SK-MEL-5 (cell line): ENCODE measurements around the gene TMEM11. TPM values are rescaled to one million over a fixed set of nuclear protein-coding genes. Genes with fewer than 3 reads are reported as not detected.
"Not testable (repeated sequence)": the region's sequence is repeated elsewhere in the genome, so short reads cannot be mapped to it uniquely, and the experiment has no call there.

Source experiments
- DNase-seq: peaks from one replicate; pipeline ENCODE4 v3.0.0-alpha.2; 2016; ENCODE audit warnings: low read depth, low spot score
- in situ Hi-C: cut with HindIII; loops from 2 replicates; pipeline ENCODE4 v1.10.0; 2016; ENCODE audit warnings: low sequenced_read_pairs, high pct_unique_total_duplicates, low pct_unique_long_range_greater_than_20kb
- total RNA-seq: library from RNA; depleted of rRNA; stranded (reverse); fragments of >200 nt; shearing (Covaris generic); gene quantifications from 2 replicates; pipeline ENCODE4 v1.2.3, GENCODE V29; 2014

The TMEM11 gene
- total RNA-seq, 1 experiment from 2014 or later = 14.0 TPM

DNA sequence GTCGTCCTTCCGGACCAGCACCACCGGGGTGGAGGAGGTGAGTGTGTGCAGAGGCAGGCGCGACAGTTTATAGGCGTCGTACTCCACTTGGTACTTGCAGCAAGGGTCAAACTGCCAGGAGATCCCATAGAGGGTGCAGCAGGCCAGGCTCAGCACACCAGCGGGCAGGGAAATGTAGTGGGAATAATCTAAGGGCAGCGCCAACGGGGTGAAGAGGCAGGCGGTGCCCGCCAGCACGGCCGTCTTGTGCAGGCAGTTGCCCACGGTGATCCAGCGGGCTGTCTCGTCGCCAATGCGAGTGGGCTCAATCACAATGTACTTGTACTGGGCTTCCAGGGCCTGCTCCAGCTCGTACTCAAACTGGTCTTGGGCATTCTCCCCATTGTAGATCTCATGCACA, 15.6 kb downstream of the TMEM11 start:
- in situ Hi-C loops = no loop called here
- DNase-seq = no peak

DNA sequence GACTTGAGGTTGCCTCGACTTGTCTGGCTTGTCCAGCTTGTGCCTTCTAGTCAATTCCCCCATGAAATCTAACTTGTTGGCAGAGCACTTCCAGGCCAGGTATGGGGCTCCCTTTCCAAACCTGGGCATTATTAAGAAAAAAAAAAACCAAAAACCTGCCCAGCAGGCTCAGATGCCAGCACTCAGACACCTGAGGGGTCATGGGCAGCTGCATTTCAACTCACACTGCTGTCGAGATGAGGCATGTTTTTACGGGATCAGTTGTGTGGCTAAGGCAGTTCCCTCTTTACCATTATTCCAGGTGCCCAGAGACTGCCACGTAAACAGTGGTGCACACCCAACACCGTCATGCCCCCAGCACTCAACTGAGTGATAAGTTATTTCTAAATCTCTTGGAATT, 17.8 kb downstream of the TMEM11 start:
- DNase-seq = no peak
- in situ Hi-C loops = no loop called here

DNA sequence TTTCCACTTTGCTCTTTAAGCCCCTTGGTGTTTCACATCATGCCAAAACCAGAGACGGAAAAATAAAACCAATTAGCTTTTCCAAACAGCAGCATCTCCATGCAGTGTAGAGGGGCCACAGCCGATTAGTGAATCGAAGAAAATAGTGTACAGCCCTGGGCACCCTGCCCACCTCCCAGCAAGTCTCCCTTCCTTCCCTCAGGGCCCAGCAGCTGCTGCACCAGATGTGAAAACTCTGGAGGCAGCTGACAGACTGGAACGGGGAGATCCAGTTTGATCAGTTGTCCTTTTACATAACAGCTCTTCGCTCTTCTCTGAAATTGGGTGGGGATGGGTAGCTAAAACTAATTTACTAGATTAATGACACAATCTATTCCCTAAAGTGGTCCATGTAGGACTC, 19.3 kb downstream of the TMEM11 start:
- in situ Hi-C loops = no loop called here

DNA sequence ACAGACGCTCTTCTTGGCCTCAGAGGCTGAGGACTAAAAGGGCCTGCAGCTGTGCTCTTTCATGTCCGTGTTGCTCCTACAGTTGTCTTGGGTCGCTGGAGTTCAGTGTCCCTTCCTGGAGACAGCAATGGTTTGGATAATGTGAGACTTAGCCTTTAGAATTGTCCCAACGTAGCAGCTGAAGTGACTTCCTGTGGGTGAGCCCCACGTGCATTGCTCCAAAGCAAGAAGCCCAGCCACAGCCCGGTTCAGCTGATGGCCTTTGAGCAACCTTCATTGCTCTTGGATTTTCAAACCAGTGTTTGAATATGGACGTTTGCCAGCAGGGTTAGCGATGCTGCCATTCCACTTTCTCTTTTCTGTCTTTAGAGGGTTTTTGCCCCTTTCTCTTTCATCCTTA, 19.7 kb downstream of the TMEM11 start:
- DNase-seq = no peak
- in situ Hi-C loops = no loop called here

More for the DNA sequence above, 19.3 kb downstream of the TMEM11 start:
- no peak for DNase-seq

DNA sequence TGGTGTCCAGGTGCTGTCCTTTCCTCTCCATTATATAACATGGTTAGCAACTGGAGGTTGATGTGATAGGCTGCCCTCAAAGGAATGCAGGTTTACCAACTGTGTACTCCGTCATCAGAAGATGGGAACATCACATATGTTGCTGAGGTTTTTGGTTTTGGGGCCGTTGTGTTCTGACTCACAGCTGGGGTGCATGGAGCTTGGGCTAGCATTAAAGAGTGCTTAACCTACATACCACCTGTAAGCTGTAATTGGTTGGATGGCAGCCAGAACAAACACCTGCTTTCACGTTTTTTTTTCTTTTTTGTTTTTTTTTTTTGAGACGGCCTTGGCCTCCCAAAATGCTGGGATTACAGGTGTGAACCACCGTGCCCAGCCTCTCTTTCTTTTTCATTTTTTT, 20.9 kb downstream of the TMEM11 start:
- DNase-seq = no peak

DNA sequence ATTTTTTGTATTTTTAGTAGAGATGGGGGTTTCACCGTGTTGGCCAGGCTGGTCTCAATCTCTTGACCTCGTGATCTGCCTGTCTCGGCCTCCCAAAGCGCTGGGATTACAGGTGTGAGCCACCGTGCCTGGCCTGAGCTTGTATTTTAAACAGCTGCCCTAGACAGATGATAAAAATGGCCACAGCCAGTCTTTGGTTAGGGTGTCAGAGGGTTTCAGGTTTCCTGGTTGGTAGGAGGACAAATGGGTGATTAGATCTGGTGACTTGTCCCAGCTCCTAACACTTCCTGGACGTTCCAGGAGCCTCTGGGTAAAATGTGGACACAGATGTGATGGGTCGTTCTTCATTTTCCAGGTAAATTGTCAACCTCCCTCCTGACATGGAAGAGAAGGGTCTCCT, 21.5 kb downstream of the TMEM11 start:
- in situ Hi-C loops = not testable (repeated sequence)

More for the DNA sequence above, 20.9 kb downstream of the TMEM11 start:
- in situ Hi-C loops = no loop called here

DNA sequence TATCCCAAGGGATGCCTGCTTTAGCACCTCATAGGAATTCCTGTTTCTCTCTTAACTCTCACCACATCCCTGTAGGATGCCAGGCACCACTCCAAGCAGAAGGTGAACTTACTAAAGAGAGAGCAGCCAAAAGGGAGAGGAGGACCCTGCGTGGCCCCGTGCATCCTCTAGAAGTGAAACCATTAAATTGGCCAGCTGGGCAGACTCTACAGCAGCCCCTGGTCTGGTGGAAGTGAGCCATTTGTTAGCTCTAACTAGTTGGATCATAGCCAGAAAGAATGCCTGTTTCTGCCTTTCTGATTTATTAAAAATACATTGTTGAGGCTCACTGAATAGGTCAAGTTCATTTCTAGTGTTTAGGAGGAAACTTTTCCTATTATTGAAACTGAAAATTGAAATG, 22.3 kb downstream of the TMEM11 start:
- no peak for DNase-seq
- in situ Hi-C loops = no loop called here

More for the DNA sequence above, 21.5 kb downstream of the TMEM11 start:
- DNase-seq = not testable (repeated sequence)

DNA sequence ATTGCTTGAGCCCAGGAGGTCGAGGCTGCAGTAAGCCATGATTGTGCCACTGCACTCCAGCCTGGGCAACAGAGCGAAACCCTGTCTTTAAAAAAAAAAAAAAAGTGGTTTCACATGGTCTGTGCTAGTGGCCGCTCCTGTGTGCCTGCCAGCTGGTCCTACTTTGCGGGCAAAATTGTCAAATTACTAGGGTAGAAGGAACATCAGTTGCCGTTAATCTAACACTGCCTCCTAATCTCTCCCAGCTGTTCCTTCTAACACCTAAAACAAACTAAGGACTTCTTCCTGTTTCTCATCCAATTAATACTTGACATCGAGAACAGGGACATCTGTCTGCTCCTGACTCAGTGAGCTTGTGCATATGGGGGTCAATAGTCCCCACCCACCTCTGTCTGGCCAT, 23.9 kb downstream of the TMEM11 start:
- in situ Hi-C loops = no loop called here
- DNase-seq = no peak

DNA sequence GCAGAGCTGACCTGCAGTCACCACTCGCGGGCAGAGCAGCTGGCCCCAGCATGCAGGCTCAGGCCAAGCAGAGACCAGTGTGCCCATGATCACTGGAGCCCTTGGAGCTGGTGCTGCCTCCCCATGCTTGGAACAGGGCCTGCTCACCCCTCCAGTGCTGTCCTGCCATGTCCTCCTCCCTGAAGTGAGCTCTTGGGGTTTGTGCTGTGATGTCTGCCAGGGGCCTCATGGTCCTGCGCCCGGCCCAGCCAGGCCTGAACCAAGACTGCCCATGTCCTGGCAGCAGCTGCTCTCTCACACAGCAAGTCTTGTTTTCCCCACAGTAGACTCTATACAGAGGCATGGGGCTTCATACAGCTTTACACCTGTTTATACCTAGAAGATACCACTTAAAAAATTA, 24.6 kb downstream of the TMEM11 start:
- no peak for DNase-seq
- in situ Hi-C loops = no loop called here

DNA sequence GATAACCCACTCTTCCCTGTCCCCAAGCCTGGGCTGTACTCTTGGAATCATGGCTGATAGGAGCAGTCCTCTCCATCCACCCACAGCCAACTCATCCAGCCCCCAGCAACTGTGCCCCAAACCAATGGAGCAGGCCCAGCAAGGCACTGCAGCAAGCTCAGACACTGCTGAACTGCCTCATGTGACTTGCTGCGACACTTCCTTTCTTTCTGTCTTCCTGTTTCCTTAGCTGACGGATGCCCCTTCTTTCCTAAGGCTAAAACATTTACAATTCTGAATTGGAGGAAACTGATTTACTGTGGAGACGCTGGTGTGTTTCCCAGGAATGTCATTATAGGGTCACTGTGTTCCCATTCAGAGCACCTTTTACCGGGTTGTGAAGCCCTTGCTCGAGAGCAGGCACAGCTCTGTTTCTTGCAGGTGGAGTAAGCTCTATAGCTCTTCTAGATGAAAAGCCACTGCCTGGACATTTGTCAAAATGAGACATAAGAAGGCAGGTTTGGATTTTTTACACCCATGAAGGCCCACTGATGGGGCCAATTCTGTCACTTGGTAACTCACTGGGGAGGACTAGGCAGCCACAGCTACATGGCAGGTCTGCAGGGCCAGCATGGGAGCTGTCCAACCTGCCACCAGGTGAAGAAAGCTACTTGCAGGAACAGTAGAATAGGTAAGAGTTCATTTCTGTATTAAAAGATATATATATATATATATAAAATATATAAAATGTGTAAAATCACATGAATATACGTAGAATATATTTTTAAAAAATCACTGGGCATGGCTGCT, 27.4 kb downstream of the TMEM11 start:
- no peak for DNase-seq
- in situ Hi-C loops = no loop called here

DNA sequence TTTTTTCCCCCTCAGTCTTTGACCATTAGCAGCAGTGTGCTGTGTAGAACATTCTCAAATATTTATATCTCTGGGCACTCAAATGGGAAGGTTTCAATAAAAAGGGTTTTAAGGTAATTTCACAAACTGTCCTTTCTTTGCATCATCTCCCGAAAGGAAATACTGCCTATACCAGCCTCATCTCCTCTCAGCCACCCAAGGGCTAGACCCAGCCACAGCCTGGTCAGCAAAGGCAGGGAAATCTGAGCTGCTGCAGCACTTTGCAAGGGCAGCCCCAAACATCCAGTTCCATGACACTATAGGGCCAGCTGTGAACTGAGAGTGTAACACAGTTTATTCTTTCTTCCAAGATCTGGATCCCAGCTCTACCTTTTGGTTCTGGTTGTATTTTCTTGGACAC, 28.9 kb downstream of the TMEM11 start:
- no peak for DNase-seq
- in situ Hi-C loops = no loop called here

DNA sequence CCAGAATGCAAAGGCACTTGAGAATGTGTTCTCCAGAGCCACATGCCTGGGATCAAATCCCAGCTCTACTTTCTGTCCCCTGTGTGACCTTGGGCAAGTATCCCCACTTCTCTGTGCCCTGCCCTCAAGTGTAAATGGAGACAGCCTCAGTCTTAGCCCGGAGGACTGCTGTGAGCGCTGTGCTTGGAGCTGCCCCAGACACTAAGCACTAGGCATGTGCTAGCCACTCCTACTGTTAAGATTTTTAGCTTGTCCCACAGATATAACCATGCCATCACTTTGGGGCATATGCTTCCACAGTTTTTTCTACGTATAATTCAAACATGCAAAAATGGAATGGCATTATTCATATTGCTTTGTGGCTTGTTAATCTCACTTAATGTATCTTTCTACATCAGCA, 29.4 kb downstream of the TMEM11 start:
- no peak for DNase-seq
- in situ Hi-C loops = no loop called here

DNA sequence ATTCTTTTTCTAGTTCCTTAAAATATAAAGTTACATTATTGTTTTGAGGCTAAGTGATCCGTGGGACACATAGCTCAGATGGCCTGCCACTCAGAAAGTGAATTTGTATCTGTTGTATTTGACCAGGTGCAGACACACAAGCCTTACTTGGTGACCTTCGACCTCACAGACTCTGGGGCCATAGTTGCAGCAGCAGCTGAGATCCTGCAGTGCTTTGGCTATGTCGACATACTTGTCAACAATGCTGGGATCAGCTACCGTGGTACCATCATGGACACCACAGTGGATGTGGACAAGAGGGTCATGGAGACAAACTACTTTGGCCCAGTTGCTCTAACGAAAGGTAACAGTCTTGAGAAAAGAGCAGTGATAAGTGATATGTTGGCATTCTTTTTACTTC, 30.5 kb downstream of the TMEM11 start:
- no peak for DNase-seq
- in situ Hi-C loops = no loop called here

DNA sequence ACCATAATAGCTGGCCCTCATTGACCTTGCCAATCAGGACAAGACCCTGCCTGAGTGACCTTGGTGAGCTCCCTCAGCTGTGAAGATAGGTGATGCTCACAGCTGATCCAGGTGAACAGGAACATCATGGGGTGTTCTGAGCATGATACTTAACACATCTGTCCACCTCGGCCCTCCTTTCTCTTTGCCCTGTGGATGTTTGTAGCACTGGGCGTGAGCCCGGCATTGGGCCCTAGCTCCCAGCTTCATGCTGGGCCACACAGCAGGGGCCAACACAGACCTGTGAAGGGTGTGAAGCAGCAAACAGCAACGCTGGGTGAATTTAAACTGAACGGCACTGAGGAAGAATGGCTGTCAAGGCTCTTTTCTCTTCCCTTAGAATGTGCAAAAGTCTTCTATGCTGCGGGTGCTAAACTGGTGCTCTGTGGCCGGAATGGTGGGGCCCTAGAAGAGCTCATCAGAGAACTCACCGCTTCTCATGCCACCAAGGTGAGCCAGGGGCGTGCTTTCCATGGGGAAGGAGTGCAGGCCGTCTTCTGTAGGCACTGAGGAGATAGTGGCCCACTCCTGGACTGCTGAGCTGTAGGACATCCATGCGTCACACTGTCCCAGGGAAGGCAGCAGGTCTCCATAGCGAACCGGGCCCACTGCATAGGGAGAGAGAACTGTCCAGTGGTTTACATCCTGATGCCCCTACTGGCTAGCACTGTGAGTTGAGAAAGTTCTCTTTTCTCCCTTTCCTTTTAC, 35.9 kb downstream of the TMEM11 start:
- in situ Hi-C loops = no loop called here
- DNase-seq = no peak

DNA sequence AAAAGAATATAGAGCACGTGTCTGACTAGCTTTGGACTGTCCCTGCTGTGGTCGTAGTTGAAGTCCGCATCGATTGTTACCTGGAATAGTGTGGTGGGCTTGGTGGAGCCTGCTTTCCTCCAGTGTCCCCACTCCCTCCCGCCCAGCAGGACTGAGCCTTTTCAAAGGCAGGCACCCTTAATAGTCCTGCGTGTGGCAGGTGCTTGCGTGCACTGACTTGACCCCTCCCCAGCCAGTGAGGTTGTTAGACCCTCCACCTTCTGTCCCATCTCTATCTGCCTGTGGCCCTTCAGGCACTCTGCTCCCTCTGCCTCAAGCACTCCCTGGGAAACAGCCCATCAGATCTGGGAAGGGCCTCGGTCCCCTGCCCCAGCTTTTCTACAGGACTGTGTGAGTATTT, 36.6 kb downstream of the TMEM11 start:
- in situ Hi-C loops = no loop called here

DNA sequence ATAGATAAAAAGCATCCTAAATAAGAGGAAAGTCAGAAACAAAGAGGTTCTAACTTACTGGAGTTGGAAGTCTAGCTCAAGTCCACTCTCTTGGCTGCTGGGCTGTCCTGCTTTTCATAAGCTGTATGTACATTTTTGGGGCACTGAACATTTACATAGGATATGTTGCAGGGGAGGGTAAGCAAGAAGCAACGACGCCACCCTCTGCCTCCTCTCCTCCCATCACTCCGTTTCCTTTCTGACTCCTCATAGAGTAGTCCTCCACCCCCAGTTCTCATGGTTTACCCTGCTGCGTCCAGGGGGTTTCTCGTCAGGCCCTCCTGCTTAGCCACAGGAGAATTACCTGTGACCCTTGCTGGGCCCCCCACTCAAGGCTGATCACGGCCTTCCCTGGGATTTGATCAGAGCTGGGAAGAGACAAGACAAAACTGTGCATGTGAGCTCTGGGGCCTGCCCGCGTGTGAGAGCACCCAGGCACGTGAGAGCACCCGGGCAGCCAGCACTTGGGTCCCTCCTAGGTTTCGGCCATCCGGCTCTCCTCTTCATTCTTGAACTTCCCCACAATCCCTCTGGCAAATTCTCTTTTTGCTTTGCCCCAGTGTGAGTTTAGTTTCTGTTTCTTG, 37.1 kb downstream of the TMEM11 start:
- DNase-seq = no peak
- in situ Hi-C loops = no loop called here

More for the DNA sequence above, 36.6 kb downstream of the TMEM11 start:
- DNase-seq = no peak

DNA sequence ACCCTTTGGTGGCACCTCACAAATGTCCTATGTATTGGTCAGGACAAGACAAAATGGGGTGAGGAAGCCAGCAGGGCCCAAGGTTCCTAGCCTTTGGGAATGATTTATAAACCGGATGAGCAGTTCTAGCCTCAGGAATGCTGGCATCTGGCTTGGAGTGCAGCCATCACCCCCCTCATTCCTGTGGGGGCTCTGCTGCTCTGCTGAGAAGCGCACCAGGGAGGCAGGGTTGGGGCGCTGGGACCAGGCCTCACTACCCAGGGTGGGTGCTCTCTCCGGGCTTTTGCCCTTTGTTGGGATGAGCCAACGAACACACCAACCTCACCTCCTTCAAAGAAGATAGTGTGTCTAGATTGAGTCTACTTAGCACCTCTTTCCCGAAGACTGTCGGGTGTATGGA, 39.2 kb downstream of the TMEM11 start:
- no peak for DNase-seq
- in situ Hi-C loops = no loop called here

DNA sequence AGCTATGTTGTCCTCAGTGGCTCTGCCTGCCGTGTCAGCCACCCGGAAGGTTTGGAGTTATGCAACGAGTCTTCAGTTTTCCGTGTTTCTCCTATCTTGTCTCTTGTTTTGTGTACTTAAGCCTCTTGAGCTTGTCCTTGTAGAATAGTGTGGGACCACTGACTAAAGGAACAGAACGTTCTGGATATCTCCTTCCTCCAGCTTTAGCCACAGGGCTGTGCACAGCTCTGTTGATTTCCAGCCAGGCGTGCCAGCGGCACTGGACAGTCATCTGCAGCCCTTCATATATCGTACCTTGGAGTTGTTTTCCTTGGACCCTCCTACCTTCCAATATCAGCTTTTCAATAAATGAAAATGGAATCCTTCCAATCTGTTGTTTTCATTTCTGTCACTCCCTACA, 39.8 kb downstream of the TMEM11 start:
- no peak for DNase-seq
- in situ Hi-C loops = no loop called here

DNA sequence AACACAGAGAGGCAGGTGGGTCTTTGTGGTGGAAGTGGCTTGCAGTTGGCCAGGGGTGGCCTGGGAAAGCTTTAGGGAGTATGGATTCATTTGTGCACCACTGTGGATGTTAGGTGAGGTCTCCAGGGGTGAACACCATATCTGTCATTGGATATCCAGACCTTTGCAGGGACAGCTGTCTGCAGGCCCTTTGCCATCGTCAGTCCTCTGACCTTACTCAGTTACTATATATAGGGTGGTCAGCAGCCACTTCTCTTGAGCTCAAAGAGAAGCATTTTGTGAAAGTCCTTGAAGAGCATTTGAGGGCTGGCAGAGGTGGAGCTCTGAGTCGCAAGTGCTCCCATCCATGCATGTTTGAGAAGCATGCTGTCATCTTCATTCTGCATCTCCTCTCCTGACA, 40.4 kb downstream of the TMEM11 start:
- no peak for DNase-seq
- in situ Hi-C loops = no loop called here
